Ectodermal cell (in vitro differentiated cells): ENCODE data around the gene UQCR11.

Source experiments
- H3K27ac ChIP-seq: 2 replicates; pipeline ENCODE4 v1.7.0; 2013; ENCODE audit warnings: mild to moderate bottlenecking, low read depth, low read length; ENCODE audit not compliant: insufficient read depth, poor library complexity, severe bottlenecking
- H3K27me3 ChIP-seq: 2 replicates; pipeline ENCODE4 v1.7.0; 2013; ENCODE audit warnings: mild to moderate bottlenecking, low read length; ENCODE audit not compliant: insufficient read depth, control insufficient read depth, poor library complexity, severe bottlenecking
- H3K36me3 ChIP-seq: one replicate; pipeline ENCODE4 v1.7.0; 2013; ENCODE audit warnings: low read length; ENCODE audit not compliant: control insufficient read depth, insufficient read depth
- H3K4me1 ChIP-seq: one replicate; pipeline ENCODE4 v1.7.0; 2013; ENCODE audit warnings: low read length; ENCODE audit not compliant: control insufficient read depth, insufficient read depth
- H3K4me3 ChIP-seq: 2 replicates; pipeline ENCODE4 v1.7.0; 2013; ENCODE audit warnings: low read depth, low read length, control low read depth; ENCODE audit not compliant: insufficient read depth
- H3K9me3 ChIP-seq: 2 replicates; pipeline ENCODE4 v1.7.0; 2013; ENCODE audit warnings: mild to moderate bottlenecking, low read length, moderate library complexity; ENCODE audit not compliant: control insufficient read depth
- WGBS, 2 experiments: methylation state at CpG; one replicate each; pipeline ENCODE4 v1.1.7; 2013; ENCODE audit warnings: missing lambda C conversion rate in 2 of 2; 5-methylcytosine and 5-hydroxymethylcytosine counted together

Gene UQCR11

DNA sequence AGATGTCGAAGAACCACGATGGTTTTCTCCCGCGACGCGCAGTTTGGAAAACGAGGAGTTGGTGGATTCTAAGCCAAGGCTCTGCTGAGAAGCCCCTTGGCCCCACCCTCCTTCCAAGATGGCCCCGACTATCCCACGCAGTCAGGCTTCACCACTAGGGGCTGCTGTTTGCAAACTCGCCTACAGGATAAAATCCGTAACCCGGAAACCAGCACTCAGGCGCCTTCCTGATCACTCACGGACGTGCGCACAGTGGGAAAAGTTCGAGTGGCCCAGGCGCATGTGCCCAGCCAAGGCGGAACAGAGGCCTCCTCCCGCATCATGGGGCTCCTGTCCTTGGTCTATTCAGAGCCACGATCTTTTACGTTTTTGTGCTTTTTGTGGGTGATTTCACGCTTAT lies 19.2 kb upstream of the UQCR11 start:
- H3K27ac ChIP-seq, result no peak overlapping the region
- H3K4me1 ChIP-seq, result peaks cover 8% of the 10 kb centered on the region
- peaks cover 35% of the 10 kb centered on the region for H3K36me3 ChIP-seq
- H3K27me3 ChIP-seq, result no peaks in the 10 kb centered on the region
- 84 to 87% methylated on average over 23 of the region's 23 CpGs for WGBS, 2 experiments
- H3K4me3 ChIP-seq, result no peak overlapping the region
- H3K9me3 ChIP-seq, result no peaks in the 10 kb centered on the region

DNA sequence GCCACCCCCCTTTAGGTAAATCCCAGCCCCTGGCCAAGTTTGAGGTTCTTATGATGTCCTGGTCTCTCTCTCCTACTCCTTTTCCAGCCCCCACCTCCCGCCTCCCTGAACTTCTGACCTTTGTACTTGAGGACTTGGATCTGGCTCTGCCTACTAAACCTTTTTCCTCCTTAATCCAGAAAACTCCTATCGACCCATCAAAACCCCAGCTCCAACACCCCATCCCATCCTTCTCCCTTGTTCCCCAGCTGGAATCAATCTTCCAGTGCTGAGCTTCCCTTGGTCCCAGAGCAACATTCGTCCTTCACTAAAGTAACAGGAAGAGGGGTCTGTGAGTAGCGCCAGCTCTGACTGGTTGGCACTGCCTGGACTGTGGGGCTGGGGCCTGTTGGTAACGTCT lies 17.3 kb upstream of the UQCR11 start:
- H3K27me3 ChIP-seq, result no peaks in the 10 kb centered on the region
- no peak overlapping the region for H3K4me3 ChIP-seq
- peaks cover 8% of the 10 kb centered on the region for H3K4me1 ChIP-seq
- no peak overlapping the region for H3K27ac ChIP-seq
- no peaks in the 10 kb centered on the region for H3K9me3 ChIP-seq
- peaks cover 54% of the 10 kb centered on the region for H3K36me3 ChIP-seq
- WGBS, 2 experiments, result 93 to 97% methylated on average over 5 of the region's 5 CpGs

- H3K27ac ChIP-seq, result no peak overlapping the region
- WGBS, 2 experiments, result 96% methylated on average over 23 of the region's 23 CpGs
- H3K4me3 ChIP-seq, result no peak overlapping the region
- H3K27me3 ChIP-seq, result no peaks in the 10 kb centered on the region
- H3K9me3 ChIP-seq, result no peaks in the 10 kb centered on the region
- H3K36me3 ChIP-seq, result peaks cover 59% of the 10 kb centered on the region
- H3K4me1 ChIP-seq, result peaks cover 8% of the 10 kb centered on the region
Observed at GRCh38 chr19:1622007-1622406, 16.7 kb upstream of the UQCR11 start.

GRCh38 chr19:1621574-1621973 lies 16.3 kb upstream of the UQCR11 start:
- Histone ChIP-seq H3K27me3 (no peaks in the 10 kb centered on the region), H3K27ac (no peak overlapping the region), H3K36me3 (peaks cover 60% of the 10 kb centered on the region), H3K4me1 (peaks cover 8% of the 10 kb centered on the region), H3K9me3 (no peaks in the 10 kb centered on the region), H3K4me3 (no peak overlapping the region)
- WGBS, 2 experiments, result 93 to 94% methylated on average over 23 of the region's 23 CpGs

- 91 to 93% methylated on average over 19 of the region's 19 CpGs for WGBS, 2 experiments
- Histone ChIP-seq H3K27me3 (no peaks in the 10 kb centered on the region), H3K9me3 (no peaks in the 10 kb centered on the region), H3K4me1 (peaks cover 8% of the 10 kb centered on the region), H3K27ac (no peak overlapping the region), H3K4me3 (no peak overlapping the region), H3K36me3 (peaks cover 60% of the 10 kb centered on the region)
Observed at GRCh38 chr19:1621021-1621420, 15.8 kb upstream of the UQCR11 start.

DNA sequence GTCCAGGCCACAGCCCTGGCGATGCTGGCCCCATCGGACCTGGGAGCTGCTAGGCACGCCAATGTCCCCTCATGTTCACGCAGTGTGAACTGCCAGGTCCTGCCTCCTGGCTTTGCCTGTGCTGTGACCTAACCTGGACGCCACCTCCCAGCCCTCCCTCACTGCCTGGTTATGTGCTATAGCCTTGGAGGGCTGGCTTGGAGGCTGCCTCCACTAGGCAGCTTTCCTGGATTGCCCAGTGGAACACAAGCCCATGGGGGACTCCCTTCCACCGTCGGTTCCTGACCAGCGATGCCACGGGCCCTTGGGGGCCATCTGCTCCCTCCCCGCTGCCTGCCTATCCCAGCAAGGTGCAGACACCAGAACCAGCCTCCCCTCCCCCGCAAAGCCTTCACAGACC lies 15.2 kb upstream of the UQCR11 start:
- no peaks in the 10 kb centered on the region for H3K9me3 ChIP-seq
- no peak overlapping the region for H3K27ac ChIP-seq
- H3K4me1 ChIP-seq, result peaks cover 8% of the 10 kb centered on the region
- H3K36me3 ChIP-seq, result peaks cover 60% of the 10 kb centered on the region
- 87 to 93% methylated on average over 11 of the region's 11 CpGs for WGBS, 2 experiments
- H3K4me3 ChIP-seq, result no peak overlapping the region
- H3K27me3 ChIP-seq, result no peaks in the 10 kb centered on the region

DNA sequence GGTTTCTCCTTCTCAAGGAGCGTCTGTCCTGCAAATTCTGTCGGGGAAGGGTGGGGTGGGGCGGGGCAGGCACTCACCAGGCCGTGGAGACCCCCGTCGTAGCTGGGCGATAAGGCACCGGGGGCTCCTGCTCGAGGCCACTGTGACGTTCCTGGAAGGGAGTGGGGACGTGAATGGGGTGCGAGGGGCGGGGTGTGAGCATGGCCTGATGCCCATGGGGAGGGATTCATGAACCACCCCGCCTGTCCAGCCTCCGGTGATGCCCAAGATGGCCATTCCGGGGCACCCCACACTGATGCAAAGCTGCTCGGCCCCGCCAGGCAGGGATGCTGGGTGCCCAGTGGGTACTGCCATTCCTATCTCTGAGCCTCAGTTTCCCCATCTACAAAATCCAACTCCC lies 14.4 kb upstream of the UQCR11 start:
- no peaks in the 10 kb centered on the region for H3K9me3 ChIP-seq
- H3K4me3 ChIP-seq, result no peak overlapping the region
- no peak overlapping the region for H3K27ac ChIP-seq
- no peaks in the 10 kb centered on the region for H3K27me3 ChIP-seq
- H3K36me3 ChIP-seq, result peaks cover 68% of the 10 kb centered on the region
- H3K4me1 ChIP-seq, result peaks cover 8% of the 10 kb centered on the region
- WGBS, 2 experiments, result 96% methylated on average over 18 of the region's 18 CpGs

GRCh38 chr19:1619094-1619439 lies 13.8 kb upstream of the UQCR11 start:
- Histone ChIP-seq H3K4me3 (no peak overlapping the region), H3K4me1 (peaks cover 8% of the 10 kb centered on the region), H3K36me3 (peaks cover 75% of the 10 kb centered on the region), H3K27me3 (no peaks in the 10 kb centered on the region), H3K9me3 (no peaks in the 10 kb centered on the region), H3K27ac (no peak overlapping the region)
- 96 to 98% methylated on average over 26 of the region's 26 CpGs for WGBS, 2 experiments

DNA sequence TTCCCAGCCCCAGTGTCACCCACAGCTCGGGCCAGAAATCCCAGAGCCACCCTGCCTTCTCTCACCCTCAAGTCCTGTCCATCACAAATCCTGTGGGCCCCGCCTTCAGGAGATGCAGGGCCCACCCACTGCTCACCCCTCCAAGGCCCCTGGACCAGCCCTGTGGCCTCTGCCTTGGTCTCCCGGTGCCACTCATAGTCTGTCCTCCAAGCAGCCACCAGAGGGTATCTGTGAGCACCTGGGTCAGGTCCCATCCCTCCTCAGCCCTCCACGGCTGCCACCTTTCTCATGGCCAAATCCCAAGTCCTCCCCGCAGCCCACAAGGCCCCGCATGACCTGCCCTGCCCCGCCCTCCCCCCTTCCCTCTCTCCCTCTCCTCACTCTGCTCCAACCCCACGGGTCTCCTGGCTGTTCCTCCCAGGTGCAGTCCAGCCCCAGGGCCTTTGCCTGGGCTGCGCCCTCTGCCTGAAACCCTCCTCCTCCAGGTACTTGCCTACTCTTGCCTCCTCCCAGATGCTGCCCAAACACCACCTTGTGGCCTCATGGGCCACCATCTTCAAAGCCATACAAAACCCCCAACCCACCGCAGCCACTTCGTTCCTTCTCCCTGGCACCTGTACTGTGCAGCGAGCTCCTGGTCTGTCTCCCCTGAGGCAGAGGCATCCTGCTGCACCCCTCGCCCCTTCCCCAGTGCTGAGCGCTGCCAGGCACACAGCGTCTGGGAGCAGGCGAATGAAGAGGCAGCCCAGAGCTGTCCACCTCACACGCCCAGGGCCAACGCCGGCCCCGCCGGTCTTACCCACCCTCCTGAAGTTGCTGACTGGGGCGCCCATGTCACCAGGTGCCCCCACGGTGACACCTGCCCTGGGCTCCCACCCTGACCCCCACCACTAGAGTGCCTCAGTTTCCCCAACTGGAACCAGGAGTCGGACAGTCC lies 13.2 kb upstream of the UQCR11 start:
- H3K4me1 ChIP-seq, result peaks cover 8% of the 10 kb centered on the region
- H3K36me3 ChIP-seq, result peaks cover 75% of the 10 kb centered on the region
- H3K9me3 ChIP-seq, result no peaks in the 10 kb centered on the region
- WGBS, 2 experiments, result 90% methylated on average over 24 of the region's 24 CpGs
- no peaks in the 10 kb centered on the region for H3K27me3 ChIP-seq
- no peak overlapping the region for H3K27ac ChIP-seq
- no peak overlapping the region for H3K4me3 ChIP-seq

DNA sequence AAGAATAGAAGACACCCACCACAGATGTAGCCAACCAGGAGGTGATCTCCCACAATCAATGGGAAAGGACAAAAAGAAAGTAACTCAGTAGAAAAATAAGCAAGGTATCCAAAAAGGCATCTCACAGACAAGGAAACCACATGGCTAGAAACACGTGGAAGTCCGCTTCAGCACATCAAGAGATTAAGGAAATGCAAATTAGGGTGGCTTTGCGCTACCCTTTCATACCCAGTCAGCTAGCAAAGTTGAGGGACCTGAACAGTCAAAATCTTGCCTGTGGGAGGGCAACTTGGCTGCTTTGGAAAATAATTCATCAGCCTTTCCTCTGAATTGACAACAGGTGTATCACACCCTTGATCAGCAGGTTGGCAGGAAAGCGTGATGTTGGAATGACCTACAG lies 11.6 kb upstream of the UQCR11 start:
- no peaks in the 10 kb centered on the region for H3K27me3 ChIP-seq
- 76 to 81% methylated on average over 4 of the region's 4 CpGs for WGBS, 2 experiments
- H3K9me3 ChIP-seq, result no peaks in the 10 kb centered on the region
- no peak overlapping the region for H3K4me3 ChIP-seq
- peaks cover 85% of the 10 kb centered on the region for H3K36me3 ChIP-seq
- no peak overlapping the region for H3K27ac ChIP-seq
- no peaks in the 10 kb centered on the region for H3K4me1 ChIP-seq
